Sigmoid colon (tissue), 3 donors: ENCODE results near the gene NAA25.

Experiments used
- POLR2A ChIP-seq, 2 donors: fragments of 450-650 bp; IDR thresholded peaks; one replicate each; pipeline ENCODE4 v1.6.1; 2016; ENCODE audit warnings: antibody characterized with exemption in 2 of 2, mild to moderate bottlenecking in 2 of 2, moderate library complexity in 2 of 2
- TF ChIP-seq, protein P1 (sequence below), 4 experiments: fragments of 450-650 bp in 3 of 4; fragments of 200-600 bp in 1 of 4; IDR thresholded peaks; one replicate each; pipeline ENCODE4 v1.5.1; 2016 to 2019; ENCODE audit warnings: antibody characterized with exemption in 4 of 4, mild to moderate bottlenecking in 3 of 4, moderate library complexity in 2 of 4

DNA sequence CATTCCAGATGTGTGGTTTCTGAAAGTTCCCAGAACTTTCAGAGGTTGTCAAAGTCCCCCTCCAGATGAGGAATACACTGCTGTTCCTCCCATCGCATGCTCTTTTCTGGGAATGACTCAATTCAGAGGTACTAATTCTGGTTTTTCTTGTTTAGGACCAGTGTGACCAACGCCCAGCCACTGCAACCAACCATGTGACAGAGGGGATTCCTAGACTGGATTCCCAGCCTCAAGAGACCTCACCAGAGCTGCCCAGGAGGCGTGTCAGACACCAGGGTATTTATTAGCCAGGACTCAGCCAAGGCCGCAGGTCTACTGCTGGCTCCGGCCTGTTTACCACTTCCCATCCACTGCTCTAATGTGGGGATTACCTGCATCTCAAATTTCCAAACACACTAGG is 41.0 kb upstream of the NAA25 start:
- TF ChIP-seq POLR2A (IDR thresholded peaks at IDR 0.05) = no peak
- TF ChIP-seq, protein P1, sequence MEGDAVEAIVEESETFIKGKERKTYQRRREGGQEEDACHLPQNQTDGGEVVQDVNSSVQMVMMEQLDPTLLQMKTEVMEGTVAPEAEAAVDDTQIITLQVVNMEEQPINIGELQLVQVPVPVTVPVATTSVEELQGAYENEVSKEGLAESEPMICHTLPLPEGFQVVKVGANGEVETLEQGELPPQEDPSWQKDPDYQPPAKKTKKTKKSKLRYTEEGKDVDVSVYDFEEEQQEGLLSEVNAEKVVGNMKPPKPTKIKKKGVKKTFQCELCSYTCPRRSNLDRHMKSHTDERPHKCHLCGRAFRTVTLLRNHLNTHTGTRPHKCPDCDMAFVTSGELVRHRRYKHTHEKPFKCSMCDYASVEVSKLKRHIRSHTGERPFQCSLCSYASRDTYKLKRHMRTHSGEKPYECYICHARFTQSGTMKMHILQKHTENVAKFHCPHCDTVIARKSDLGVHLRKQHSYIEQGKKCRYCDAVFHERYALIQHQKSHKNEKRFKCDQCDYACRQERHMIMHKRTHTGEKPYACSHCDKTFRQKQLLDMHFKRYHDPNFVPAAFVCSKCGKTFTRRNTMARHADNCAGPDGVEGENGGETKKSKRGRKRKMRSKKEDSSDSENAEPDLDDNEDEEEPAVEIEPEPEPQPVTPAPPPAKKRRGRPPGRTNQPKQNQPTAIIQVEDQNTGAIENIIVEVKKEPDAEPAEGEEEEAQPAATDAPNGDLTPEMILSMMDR (IDR thresholded peaks at IDR 0.05) = no peak
